HG02759 (cell line): ENCODE data around the gene CMPK1.

Experiments used
- ATAC-seq: cut with Tn5 transposase; IDR thresholded peaks from one replicate; pipeline ENCODE4 v1.9.1; 2021; ENCODE audit warnings: mild to moderate bottlenecking, moderate library complexity; ENCODE audit not compliant: unreplicated experiment

CMPK1 gene

DNA sequence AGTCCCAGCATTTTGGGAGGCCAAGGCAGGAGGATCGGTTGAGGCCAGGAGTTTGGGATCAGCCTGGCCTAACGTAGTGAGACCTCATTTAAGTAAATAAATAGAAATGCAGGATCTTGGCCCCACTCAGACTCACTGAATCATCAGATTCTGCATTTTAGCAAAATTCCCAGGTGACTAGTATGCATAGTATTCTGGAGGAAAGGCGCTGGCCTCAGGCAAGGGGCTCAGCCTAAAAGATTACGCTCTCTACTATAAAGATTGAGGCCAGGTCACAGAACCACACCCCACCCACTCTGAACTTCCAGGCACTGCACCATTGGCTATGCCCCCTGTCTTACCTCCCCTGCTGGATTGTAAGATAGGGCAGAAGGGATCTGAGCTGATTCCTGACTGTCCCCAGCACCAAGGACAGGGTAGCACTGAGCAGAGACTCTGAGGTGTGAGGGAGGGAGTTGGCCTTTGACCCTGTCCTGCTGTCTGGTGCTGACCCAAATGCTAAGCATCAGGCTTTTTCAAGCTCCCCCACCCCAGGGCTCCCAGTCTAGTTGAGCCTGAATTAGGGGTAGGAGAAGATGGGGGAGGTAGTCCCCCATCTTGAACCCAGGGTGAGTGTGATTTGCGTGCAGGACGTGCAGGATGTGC is 85.2 kb downstream of the CMPK1 start:
- ATAC-seq, result no peak

GRCh38 chr1:47420547-47420946 is 87.0 kb downstream of the CMPK1 start:
- no peak for ATAC-seq

DNA sequence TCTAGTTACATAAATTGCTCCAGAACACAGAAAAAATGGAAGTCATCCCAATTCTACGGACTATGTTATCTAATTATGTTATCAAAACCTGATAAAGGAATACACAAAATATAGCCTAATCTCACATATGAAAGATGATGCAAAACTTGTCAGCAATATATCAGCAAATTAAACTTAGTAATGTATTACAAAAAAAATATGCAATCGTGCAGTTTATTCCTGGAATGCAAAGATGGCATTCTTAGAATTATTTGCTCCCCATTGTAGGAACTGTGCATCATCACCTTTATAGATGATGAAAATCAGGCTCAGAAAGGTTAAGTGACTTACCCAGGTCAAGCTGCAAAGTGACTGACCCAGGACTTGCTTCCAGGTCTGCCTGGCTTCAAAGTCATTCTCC is 90.3 kb downstream of the CMPK1 start:
- no peak for ATAC-seq

GRCh38 chr1:47424336-47424982 is 90.9 kb downstream of the CMPK1 start:
- ATAC-seq, result no peak
